ENCODE data around the gene SH3PXD2A.
"Not testable (repeated sequence)": the region's sequence is repeated elsewhere in the genome, so short reads cannot be mapped to it uniquely, and the experiment has no call there.

Gene SH3PXD2A

DNA sequence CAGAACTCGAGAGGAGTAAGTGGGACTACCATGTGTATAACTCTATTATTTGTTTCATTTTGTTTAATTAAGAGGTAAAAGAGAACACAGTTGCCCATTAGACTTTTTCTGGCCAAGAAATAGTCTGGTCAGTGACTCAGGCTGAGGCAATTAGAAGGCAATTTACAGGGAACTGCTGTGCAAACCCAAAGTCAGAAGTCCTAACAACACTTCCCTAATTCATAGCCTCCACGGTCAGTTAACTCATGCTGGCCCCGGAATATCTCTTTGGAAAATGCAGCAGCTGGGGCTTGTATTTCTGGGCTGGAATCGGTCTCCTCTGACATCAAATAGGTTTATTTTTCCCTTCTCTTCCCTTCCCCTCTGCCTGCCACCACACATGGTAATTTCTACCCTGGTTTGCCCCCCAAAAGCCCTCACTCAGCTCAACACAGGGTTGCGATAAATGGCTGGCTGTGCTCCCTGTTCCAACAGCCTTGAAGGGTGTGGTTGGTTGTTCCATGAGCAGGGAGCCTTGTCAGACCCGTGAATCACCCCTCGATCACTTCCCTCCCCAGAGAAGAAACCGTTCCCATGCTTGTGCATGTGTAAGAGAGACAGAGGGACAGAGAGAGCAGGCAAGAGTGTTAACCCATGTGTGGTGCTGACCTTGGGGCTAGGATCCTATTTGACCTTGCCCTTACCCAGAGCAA, 5.3 kb downstream of the SH3PXD2A start:
- no peak for DNase-seq

- DNase-seq = no peak
Measured at GRCh38 chr10:103849212-103849877, 6.0 kb downstream of the SH3PXD2A start.

GRCh38 chr10:103847909-103848468, 7.4 kb downstream of the SH3PXD2A start:
- DNase-seq = no peak

GRCh38 chr10:103847346-103847745, 8.0 kb downstream of the SH3PXD2A start:
- DNase-seq = no peak

DNA sequence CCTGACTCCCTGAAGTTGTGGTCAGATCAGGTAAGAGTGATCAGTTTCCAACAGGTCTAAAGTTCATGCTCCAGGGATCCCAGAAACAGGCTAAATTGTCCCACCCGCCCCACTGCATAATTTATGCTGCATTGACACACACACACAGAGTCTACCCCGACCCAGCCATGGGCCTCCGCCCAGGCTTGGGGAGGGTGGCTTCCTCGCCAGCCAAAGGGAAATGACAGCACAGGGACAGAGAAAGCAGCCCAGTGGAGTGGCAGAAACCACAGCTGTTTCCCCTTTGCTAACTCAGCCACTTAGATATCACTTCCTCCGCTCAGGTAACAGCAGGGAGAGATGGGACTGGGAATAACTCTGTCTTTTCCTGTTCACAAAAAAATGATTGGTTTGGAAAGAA, 9.4 kb downstream of the SH3PXD2A start:
- DNase-seq = peak; percentile 40

GRCh38 chr10:103845346-103845745, 10.0 kb downstream of the SH3PXD2A start:
- not testable (repeated sequence) for DNase-seq

DNA sequence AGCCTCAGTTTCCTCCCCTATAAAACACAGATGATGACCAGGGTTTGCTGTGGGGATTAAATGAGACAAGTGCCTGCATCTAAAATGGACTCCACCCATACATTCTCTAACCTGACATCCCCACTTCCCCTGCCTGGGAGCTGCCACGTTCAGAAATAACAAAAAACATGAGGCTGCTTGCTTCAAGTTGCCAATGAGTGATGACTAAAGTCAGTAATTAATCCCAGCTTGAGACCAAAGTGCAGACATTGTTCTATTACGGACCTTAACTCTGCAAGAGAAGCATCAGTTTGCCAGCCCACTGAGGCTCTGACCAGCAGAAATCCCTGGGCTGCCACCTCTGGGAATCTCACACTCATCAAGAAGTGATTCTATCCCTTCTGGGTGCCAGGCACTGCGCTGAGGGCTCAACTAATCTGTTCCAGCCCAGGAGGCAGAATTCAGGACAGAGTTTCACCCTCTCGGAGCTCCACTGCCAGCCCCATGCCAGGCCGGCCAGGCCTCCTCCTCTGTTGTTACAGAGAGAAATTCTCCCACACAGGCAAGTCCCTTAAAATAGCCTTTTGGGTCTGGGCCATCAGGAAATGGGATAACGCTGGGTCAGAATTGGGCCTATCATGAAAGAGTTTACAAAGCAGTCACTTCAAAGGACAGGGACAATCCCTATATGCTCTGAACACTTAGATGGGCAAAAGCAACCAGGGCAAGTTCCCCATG, 11.4 kb downstream of the SH3PXD2A start:
- DNase-seq = no peak

DNA sequence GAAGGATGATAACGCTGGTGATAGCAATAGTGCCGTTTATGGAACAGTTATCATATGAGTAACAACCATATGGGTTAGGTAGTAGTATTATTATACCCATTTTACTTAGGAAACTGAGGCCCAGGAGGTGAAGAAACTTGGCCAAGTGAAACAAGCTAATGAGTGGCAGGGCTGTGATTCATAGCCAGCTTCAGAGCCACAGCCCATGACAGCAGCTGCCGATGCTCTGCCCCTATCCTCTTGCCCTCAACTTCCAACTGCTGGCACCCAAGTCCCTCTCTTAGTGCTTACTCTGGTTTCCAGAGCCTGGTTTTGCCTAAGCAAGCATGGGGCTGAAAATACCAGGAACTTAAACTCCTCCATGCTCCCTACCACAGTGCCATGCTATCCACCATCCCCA, 12.3 kb downstream of the SH3PXD2A start:
- no peak for DNase-seq

GRCh38 chr10:103842605-103843004, 12.8 kb downstream of the SH3PXD2A start:
- no peak for DNase-seq

- no peak for DNase-seq
Measured at GRCh38 chr10:103841519-103841918, 13.9 kb downstream of the SH3PXD2A start.

DNA sequence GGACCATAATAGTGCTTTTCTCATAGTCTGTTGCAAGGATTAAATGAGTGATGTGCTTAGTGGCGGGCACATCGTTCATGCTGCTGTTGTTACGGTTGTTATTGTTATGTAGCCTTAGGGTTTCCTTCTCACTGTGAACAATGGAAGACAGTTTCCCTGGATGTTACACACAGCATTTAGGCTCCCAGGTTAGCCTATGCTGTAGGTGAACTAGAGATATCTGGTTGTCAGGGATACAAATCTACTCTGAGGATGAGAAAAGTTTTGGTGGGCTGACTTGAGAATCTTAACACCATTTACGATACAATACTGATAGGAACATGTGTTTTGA, 14.7 kb downstream of the SH3PXD2A start:
- DNase-seq = no peak

GRCh38 chr10:103839872-103840739, 15.3 kb downstream of the SH3PXD2A start:
- DNase-seq = no peak

- no peak for DNase-seq
Measured at GRCh38 chr10:103839519-103839871, 15.9 kb downstream of the SH3PXD2A start.

DNA sequence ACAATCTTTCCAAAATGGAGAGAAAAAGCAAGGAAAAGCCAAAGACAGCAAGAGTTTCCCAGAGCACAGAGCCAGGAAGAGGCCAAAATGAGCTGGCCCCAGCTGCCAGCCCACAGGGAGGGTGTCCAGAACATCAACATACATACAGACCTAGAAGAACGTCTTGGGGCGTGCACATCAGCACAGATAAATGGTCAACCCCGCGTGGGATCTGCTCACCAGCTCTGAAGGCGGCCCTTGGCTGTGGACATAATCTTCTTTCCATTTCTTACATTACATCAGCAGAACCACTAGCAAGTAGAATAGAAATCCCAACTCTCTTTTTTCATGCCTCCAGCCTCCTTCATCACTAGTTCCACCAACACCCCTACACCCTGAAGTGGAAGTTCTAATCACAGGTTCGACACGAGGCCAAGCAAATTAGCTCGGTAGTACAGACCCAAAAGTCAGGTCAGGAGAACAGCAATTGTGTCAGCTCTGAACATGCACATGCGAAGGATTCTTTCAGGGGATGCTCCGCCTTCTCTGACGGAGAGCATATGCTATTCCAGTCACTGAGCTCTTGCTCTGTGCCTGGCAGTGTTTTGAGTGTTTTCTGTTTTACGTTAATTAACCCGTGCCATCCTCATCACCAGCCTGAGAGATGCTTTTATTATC, 16.4 kb downstream of the SH3PXD2A start:
- DNase-seq = no peak

DNA sequence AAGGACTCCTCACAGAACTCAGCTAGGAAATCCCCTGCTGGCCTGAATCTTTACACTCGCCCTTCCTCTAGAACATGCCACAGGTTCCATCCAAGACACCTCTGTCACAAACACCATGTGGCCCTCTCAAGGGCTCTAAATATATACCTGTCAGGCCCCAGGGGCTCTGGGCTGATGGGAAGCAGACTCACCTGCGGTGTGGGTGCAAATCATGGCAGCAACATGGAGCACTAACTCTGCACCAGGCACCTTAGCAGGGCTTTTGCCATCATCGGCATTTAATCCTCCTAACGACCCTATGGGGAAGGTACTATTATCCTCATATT, 17.3 kb downstream of the SH3PXD2A start:
- DNase-seq = no peak

DNA sequence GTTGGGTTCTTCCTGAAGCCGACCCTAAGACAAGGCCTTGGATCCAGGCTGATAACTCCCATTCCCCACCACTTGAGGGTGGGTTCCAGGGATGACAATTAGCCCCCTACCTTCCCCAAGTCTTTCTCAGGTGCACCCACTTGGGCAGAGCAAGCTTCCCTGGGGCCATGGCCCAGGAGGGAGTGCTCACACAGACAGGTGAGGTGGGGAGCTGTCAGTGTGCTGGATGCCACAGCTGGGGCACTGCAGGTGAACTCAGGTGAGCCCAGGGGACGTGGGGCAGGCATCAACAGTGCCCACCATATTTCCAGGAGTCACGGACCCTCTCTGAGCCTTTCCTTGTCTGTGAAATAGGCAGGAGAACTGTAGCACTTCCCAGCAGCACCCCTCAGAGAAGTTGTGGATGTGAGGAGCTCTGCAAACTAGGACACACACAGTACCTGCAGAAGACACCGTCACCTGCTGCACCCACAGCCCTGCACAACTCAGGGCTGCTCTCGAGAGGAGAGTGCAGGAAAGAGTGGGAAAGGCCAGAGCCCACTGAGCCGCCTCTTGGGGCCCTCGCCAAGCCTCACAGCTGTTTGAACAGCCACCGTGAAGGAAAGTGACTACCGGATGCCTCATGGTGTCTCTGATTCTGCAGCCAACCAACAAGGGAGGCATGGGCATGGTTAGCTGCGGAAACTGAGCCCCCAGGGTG, 17.9 kb downstream of the SH3PXD2A start:
- DNase-seq = no peak

- DNase-seq = no peak
Measured at GRCh38 chr10:103836861-103837260, 18.5 kb downstream of the SH3PXD2A start.

DNA sequence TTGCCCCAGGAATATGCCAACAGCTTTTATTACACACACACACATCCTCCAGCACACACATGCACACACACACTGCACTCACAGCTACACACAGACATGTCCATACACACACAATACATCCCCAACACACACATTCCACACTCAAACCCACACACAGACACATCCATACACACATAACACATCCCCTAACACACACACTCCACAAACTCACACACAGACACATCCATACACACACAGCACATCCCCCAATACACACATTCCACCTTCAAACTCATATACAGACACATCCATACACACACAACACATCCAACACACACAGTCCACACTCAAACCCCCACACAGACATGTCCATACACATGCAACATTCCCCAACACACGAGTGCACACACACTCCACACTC, 19.1 kb downstream of the SH3PXD2A start:
- no peak for DNase-seq

- DNase-seq = no peak
Measured at GRCh38 chr10:103835096-103836050, 20.0 kb downstream of the SH3PXD2A start.

DNA sequence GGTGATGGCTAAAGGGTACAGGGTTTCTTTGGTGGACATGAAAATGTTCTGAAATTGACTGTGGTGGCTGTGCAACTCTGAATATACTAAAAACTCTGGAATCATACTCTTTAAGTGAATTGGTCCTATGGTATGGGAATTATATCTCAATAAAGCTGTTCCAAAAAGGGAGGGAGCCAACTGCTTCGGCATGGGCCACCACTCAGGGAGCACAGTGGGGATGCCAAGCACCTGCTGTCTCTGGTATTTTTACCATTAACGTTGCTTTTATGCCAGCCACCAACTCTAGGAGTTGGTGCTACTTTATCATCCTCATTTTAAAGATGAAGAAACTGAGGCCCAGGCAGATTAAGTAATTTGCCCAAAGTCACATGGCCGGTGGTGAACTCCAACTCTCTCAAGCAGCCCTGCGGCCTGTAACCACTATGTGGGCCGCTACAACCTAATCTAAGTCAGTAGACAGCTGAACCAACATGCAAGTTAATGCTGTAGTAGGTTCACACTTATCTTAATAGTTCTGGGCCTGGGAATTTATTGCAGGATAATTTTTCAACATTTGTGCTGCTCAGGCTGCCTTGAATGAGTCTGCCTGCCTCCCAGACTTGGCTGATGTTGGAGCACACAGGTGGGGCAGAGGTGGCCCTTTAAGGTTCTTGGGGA, 20.8 kb downstream of the SH3PXD2A start:
- no peak for DNase-seq
